ENCODE measurements around the gene GRIK1.
"Not testable (repeated sequence)": the region's sequence is repeated elsewhere in the genome, so short reads cannot be mapped to it uniquely, and the experiment has no call there.

- not testable (repeated sequence) for TF ChIP-seq POLR2AphosphoS5 (IDR thresholded peaks at IDR 0.05); CTCF (IDR thresholded peaks at IDR 0.05; ENCODE audit: poor library complexity, severe bottlenecking); MXI1 (conservative IDR thresholded peaks at IDR 0.05; ENCODE audit: poor library complexity, severe bottlenecking)
Observed at GRCh38 chr21:29605219-29605618, 334.6 kb downstream of the GRIK1 start.
